HL-60/S4 treated with phorbol 12-myristate 13-acetate at 8.2 ng/mL for 4 days and 3 days (cell line): ENCODE results near the gene CEBPE.

Experiments
- in situ Hi-C: fragments of 300-500 bp; cut with MboI; formaldehyde crosslinking; loops from 2 replicates; pipeline ENCODE4 v1.15.0; 2022; ENCODE audit warnings: low sequenced_read_pairs

The CEBPE gene

GRCh38 chr14:23145794-23146350 lies 26.8 kb upstream of the CEBPE start:
- in situ Hi-C loops = no loop called here

GRCh38 chr14:23143911-23144310 lies 24.9 kb upstream of the CEBPE start:
- in situ Hi-C loops = no loop called here

DNA sequence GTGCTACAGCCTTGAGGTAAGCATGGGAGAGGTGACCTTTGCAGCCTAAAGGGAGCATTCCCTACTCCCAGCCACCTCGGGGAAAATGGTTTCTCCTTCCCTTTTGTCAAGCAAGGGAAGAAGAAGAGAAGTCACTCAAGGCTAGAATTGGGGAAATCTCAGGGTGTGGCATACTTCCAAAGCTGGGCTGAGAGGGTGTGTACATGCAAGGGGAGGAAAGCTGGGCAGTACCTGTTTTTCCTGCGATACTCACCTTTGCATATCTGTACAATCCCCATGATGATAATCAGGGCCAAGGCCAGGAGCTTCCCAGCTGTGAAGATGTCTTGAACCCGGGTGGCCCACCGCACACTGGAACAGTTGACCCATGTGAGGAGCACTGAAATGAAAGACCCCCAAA lies 23.8 kb upstream of the CEBPE start:
- in situ Hi-C loops = no loop called here

DNA sequence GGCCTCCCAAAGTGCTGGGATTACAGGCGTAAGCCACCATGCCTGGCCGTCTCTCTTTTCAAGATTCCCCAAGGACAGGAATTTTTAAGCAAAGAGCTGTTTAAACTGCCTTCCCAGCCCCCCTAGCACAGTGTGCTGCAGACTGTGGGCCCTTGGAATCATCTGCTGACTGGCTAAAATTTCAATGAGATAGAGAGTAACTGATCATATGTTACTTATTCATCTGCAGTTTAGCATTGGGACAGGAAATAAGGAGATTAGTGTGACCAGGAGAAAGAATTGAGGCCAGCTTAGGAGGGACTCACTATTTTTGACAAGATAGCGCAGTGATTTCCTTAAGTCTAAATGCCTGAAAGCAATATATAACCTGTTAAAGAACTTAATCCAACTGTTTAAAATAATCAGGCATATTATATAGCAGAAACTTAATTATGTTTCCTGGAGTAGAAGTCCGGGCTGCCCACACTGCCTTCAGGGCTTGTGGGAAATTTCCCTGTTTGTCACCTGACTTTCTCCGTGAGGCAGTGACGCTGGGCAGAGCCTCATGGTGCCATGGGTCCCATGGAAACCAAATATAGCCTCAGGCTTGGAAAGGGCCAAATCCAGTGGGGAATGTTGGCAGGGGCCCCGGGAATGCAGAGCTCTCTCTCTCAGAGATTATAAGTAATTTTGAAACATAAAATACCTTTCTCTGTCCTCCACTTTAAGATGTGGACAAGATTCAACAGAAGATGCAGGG lies 22.8 kb upstream of the CEBPE start:
- in situ Hi-C loops = no loop called here

GRCh38 chr14:23140371-23140770 lies 21.3 kb upstream of the CEBPE start:
- in situ Hi-C loops = no loop called here

DNA sequence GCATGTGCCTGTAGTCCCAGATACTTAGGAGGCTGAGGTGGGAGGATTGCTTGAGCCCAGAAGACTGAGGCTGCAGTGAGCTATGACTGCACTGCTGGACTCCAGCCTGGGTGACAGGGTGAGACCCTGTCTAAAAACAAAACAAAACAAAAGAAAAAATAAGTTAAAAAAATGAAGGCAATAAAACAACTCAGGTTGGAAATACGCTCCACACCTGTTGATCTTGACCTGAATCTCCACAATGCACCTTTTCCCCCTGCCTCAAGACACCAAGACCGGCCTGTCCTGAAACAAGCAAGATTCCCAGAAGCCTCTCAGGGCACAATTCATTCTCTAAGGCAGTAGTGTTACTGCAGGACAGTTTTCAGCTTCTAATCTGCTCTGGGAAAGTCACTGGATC lies 20.8 kb upstream of the CEBPE start:
- in situ Hi-C loops = no loop called here

GRCh38 chr14:23137813-23138535 lies 18.9 kb upstream of the CEBPE start:
- in situ Hi-C loops = no loop called here

DNA sequence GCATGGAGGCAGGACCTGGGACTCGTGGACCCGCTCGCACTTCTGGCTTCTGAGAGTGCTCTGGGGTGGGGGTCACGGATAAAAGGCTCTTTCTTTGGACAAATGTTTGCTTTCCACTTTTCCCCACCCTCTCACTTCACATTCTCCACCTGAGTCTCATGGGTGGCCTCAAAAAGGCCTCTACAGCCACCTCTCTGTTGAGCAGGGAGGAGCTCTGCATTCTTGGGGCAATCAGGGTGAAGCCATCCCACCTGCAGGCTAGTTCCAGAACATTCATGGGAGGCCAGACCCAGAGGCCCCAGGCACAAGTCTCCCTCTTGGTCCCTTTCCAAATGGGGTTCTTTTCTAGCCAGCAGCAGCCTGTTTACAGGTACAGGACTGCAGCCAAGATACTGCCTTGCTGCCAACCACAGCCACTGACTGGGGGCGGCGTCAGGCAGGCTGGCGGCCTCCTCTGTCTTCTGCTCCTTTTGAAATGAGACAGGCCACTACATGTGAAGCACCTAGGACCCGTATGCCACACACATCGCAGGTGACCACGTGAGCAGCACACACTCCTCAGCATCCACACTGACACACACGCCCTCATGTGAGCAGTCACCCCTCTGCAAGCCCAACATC lies 18.2 kb upstream of the CEBPE start:
- in situ Hi-C loops = no loop called here

- in situ Hi-C loops = no loop called here
Measured at GRCh38 chr14:23136566-23137133, 17.6 kb upstream of the CEBPE start.

DNA sequence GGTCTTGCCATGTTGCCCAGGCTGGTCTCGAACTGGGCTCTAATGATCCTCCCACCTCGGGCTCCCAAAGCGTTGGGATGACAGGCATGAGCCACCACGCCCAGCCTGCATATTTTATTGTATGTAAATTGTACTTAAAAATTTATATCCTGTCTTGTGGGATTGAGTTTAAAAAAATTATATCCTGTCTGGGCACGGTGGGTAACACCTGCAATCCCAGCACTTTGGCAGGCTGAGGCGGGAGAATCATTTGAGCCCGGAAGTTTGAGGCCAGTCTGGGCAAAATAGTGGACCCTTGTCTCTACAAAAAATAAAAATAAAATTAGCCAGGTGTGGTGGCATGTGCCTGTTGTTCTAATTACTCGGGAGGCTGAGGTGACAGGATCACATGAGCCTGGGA lies 13.9 kb upstream of the CEBPE start:
- in situ Hi-C loops = no loop called here

GRCh38 chr14:23131482-23131881 lies 12.4 kb upstream of the CEBPE start:
- in situ Hi-C loops = no loop called here

DNA sequence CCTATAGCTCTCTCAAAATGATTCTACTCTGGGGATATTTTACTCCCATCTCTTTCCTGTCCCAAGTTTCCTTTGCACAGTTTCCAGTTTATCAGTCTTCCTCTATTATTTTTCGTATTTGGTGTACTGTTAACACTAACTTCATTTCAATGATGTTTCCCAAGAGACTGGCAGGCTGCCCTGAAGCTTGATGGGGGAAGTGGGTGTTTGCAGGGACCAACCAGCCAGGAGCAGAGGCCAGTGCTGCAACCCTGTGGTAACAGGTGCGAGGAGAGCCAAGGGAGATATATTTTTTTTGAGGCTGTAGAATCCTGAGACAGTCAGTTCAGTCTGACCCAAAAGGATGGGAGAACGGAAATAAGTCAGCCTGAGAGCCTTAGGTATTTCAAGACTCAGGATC lies 11.8 kb upstream of the CEBPE start:
- in situ Hi-C loops = no loop called here

GRCh38 chr14:23129759-23130316 lies 10.8 kb upstream of the CEBPE start:
- in situ Hi-C loops = no loop called here

GRCh38 chr14:23128969-23129758 lies 10.1 kb upstream of the CEBPE start:
- in situ Hi-C loops = no loop called here

DNA sequence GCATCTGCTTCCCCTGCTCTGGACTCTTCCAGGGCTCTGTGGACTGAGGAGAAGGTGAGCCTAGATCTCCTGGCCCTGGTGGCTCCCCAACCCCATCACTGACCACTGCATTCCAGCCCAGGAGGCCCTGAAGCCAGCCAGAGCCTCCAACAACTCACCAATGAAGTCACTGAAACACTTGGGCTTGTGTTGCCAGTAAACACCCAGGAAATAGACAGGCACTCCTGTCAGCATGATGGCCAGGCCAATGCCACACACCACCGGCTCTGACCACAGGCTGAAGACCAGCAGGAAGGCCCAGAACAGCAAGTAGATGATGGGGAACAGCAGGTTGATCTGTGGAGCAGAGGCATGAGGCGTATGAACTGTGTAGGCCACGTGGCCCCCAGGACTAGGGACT lies 8.8 kb upstream of the CEBPE start:
- in situ Hi-C loops = no loop called here

GRCh38 chr14:23126548-23127278 lies 7.7 kb upstream of the CEBPE start:
- in situ Hi-C loops = no loop called here

DNA sequence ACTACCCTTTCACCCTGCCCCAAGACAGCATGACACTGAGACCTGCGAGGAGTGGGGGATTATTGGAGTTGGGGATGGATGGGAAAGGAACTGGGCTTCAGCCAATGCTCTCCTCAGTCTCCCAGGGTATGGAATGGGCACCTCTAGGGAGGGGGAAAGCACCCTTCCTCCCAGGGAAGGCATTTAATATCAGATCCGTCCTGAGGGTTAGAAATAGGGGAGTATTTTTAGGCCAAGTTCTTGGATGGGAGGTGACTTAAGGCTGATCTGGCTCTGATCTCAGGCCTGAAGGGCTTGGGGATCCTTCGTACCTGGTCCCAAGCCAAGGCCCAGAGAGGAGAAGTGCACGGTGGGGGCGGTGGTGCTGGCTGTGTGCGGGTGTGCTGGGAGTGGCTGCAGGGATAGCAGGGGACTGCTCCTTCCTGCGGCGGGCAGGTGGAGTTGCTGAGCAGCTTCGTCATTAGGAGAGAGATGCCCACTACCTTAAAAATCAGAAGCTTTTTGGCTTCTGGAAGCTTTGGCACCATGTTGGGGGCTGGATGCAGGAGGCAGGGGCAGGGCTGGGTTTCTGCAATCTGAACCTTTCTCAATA lies 7.0 kb upstream of the CEBPE start:
- in situ Hi-C loops = no loop called here

- in situ Hi-C loops = no loop called here
Measured at GRCh38 chr14:23125011-23125410, 6.0 kb upstream of the CEBPE start.

DNA sequence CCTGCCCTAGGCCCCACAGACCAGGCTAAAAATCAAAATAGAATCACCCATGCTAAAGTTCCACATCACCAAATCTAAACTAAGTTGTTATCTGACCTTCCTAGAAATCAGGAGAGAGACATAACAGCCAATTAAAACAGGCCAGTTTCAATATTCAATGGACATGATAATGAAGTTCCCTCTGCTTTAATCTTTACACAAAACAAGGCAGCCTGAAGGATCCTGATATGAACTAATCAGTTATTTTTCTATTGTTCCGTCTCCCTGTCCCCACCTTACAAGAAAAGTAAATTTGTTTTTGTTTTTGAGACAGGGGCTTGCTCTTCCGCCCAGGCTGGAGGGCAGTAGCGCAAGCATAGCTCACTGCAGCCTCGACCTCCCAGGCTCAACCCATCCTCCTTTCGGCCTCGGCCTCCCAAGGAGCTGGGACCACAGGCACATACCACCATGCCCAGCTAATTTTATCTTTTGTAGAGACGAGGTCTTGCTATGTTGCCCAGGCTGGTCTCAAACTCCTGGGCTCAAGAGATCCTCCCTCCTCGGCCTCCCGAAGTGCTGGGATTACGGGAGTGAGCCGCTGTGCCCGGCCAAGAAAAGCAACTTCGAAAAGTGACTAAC lies 5.4 kb upstream of the CEBPE start:
- in situ Hi-C loops = loop anchor here (5.0 kb wide), 1 partner anchor 63 kb away; no protein-coding TSS in a partner anchor
